ENCODE data around the gene CCDC7.

The CCDC7 gene

DNA sequence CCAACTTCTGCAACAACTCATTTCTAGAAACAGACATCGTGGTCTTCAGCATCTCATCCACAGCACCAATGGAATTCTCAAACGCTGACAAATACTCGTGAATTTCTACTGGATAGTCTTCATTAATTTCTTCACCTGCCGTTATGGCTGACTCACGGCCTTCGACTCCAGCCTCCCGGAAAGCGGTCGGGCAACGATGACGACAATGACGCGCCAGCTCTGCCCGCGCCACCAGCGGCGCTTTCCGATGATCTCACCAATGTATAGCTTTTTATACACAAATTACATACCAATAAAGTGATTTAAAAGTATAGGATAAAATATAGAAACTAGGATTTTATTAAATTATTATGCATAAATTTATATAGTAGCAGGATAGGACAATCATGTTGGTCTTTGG is 65.7 kb downstream of the CCDC7 start:
- TF ChIP-seq, protein P1, sequence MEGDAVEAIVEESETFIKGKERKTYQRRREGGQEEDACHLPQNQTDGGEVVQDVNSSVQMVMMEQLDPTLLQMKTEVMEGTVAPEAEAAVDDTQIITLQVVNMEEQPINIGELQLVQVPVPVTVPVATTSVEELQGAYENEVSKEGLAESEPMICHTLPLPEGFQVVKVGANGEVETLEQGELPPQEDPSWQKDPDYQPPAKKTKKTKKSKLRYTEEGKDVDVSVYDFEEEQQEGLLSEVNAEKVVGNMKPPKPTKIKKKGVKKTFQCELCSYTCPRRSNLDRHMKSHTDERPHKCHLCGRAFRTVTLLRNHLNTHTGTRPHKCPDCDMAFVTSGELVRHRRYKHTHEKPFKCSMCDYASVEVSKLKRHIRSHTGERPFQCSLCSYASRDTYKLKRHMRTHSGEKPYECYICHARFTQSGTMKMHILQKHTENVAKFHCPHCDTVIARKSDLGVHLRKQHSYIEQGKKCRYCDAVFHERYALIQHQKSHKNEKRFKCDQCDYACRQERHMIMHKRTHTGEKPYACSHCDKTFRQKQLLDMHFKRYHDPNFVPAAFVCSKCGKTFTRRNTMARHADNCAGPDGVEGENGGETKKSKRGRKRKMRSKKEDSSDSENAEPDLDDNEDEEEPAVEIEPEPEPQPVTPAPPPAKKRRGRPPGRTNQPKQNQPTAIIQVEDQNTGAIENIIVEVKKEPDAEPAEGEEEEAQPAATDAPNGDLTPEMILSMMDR (IDR thresholded peaks at IDR 0.05): no peak

GRCh38 chr10:32516567-32517495 is 70.9 kb downstream of the CCDC7 start:
- TF ChIP-seq, protein P1 (IDR thresholded peaks at IDR 0.05): no peak

GRCh38 chr10:32530231-32530630 is 84.3 kb downstream of the CCDC7 start:
- TF ChIP-seq, protein P1 (IDR thresholded peaks at IDR 0.05): no peak

DNA sequence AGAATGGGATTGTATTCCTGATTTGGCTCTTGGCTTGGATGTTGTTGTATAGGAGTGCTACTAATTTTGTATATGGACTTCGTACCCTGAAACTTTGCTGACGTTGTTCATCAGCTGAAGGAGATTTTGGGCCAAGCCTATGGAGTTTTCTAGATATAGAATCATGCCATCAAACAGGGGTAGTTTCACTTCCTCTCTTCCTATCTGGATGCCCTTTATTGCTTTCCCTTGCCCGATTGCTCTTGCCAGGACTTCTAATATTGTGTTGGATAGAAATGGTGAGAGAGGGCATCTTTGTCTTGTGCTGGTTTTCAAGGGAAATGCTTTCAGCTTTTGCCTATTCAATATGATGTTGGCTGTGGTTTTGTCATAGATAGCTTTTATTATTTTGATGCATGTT is 92.3 kb downstream of the CCDC7 start:
- TF ChIP-seq, protein P1 (IDR thresholded peaks at IDR 0.05): no peak

- TF ChIP-seq, protein P1 (IDR thresholded peaks at IDR 0.05): no peak
Measured at GRCh38 chr10:32540691-32541470, 94.9 kb downstream of the CCDC7 start.

DNA sequence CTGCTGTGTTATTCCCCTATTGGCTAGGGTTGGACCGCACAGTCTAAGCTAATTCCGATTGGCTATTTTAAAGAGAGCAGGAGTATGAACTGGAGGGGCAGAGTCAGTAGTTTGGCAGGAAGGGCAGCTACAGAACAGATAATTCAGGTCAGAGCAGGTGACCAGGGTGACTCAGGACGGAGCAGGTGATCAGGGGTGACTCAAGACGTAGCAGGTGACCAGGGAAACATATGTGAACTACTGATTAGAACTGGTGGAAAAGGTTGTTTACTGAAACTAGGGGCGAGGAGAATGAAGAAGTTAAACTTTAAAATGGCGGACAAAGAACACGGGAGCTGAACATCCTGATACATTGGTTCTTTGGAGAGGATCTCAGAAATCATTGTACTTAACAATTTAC is 102.3 kb downstream of the CCDC7 start:
- TF ChIP-seq, protein P1 (IDR thresholded peaks at IDR 0.05): no peak

GRCh38 chr10:32556783-32557395 is 110.9 kb downstream of the CCDC7 start:
- TF ChIP-seq, protein P1 (IDR thresholded peaks at IDR 0.05): no peak
